Activated CD4-positive, alpha-beta T cell treated with anti-CD3 and anti-CD28 coated beads, Interleukin-10, Interleukin-2, amounts not matched to agents 100 ng/mL and 50 ng/mL, durations not matched to agents 16 hours and 8 hours (primary cell): Measurements from ENCODE around the gene OSBPL1A.
A peak's percentile ranks its signal among the peaks of the same experiment; 100 is the strongest.

Experiments
- DNase-seq: peaks from one replicate; pipeline ENCODE4 v3.0.0-alpha.2; 2020

The OSBPL1A gene

GRCh38 chr18:24115628-24116027 lies 282.0 kb downstream of the OSBPL1A start:
- no peak for DNase-seq

GRCh38 chr18:24114924-24115549 lies 282.6 kb downstream of the OSBPL1A start:
- DNase-seq, result peak; percentile 17

GRCh38 chr18:24112874-24113615 lies 284.6 kb downstream of the OSBPL1A start:
- DNase-seq, result peak; percentile 25

- DNase-seq, result no peak
These were observed 285.2 kb downstream of the OSBPL1A start for GRCh38 chr18:24112464-24112863.
